Subcutaneous adipose tissue (tissue), 4 donors: ENCODE results near the gene BRD9. TPM values are rescaled to one million over a fixed set of nuclear protein-coding genes. Genes with fewer than 3 reads are reported as not detected.

Experiments
- total RNA-seq, 4 donors: library from RNA; depleted of rRNA; stranded (reverse); fragments of >200 nt; gene quantifications; one replicate each; pipeline ENCODE4 v1.1.0, GENCODE V29; 2016
- TF ChIP-seq, protein P1 (sequence below): fragments of 450-650 bp; IDR thresholded peaks from one replicate; pipeline ENCODE4 v1.5.1; 2016; ENCODE audit warnings: low read depth, mild to moderate bottlenecking, control low read depth, antibody characterized with exemption, moderate library complexity

The BRD9 gene
- total RNA-seq, 4 donors from 2014 or later, result 22.6 to 34.5 (median 29.8) TPM

- TF ChIP-seq, protein P1, sequence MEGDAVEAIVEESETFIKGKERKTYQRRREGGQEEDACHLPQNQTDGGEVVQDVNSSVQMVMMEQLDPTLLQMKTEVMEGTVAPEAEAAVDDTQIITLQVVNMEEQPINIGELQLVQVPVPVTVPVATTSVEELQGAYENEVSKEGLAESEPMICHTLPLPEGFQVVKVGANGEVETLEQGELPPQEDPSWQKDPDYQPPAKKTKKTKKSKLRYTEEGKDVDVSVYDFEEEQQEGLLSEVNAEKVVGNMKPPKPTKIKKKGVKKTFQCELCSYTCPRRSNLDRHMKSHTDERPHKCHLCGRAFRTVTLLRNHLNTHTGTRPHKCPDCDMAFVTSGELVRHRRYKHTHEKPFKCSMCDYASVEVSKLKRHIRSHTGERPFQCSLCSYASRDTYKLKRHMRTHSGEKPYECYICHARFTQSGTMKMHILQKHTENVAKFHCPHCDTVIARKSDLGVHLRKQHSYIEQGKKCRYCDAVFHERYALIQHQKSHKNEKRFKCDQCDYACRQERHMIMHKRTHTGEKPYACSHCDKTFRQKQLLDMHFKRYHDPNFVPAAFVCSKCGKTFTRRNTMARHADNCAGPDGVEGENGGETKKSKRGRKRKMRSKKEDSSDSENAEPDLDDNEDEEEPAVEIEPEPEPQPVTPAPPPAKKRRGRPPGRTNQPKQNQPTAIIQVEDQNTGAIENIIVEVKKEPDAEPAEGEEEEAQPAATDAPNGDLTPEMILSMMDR, result no peak
Observed at GRCh38 chr5:873328-873727, 19.3 kb downstream of the BRD9 start.

- TF ChIP-seq, protein P1, result no peak
Observed at GRCh38 chr5:872301-872700, 20.3 kb downstream of the BRD9 start.

DNA sequence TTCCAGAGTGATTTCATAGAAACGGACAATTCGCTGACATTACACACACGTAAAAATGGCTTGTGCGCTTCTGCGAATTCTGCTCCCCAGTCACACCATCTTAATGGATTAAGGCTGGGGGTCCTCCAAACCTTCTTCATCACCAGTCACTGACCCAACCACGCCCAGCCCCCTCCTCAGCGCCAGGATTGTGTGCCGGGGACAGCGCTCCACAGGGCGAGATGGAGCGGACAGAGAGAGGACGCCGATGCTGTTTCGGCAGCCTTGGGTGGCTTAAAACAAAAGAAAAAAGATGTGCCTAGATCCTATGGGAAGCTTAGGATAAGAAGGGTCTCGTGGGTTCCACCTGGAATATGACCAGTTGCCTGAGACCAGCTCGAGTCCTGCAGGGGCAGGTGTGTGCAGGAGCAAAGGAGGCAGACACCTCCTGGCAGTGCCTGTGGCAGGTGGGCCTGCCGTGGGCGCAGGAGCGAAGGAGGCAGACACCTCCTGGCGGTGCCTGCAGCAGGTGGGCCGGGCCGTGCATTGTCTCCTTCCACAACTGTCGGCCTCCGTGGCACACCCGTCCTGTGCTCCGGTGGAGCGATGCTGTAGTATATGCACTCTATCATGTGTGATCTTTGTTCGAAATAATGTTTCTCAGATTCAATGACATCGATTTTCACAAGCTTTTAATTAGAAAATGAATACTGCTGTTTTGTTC lies 20.9 kb downstream of the BRD9 start:
- TF ChIP-seq, protein P1, result no peak

- TF ChIP-seq, protein P1, result no peak
Observed at GRCh38 chr5:870956-871355, 21.6 kb downstream of the BRD9 start.

DNA sequence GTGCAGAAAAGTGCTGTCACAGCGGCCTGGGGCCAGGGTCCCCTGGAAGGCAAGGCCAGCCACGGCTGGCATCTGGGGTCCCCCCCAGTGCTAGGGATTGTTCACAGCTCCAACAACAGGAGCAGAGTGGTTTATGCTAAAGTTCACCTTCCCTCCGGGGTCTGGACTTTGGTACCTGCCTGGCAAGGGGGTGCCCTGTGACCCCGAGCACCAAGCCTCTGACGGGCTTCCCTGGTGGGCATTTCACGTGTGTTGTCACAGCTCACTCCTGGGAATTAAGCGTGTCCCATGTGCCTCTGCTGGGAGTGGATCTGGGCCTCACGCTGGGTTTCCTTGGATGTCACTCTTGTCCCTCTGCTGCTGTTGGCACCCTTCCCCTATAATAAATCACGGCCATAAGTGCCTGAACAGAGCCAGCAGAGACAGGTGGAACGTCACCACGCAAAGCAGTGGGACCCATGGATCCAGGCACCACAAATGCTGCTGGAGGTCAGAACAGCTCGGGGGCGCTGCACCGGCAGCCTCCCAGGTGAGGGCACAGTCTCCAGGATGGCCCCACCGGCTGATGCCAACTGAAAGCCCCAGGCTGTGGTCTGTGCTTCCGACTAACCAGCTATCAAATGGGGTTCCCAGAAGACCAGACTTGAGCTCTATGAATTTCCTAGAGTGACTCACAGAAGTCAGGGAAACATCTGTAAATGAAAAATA lies 24.0 kb downstream of the BRD9 start:
- TF ChIP-seq, protein P1, result no peak

- TF ChIP-seq, protein P1, result no peak
Observed at GRCh38 chr5:867300-867870, 25.2 kb downstream of the BRD9 start.

DNA sequence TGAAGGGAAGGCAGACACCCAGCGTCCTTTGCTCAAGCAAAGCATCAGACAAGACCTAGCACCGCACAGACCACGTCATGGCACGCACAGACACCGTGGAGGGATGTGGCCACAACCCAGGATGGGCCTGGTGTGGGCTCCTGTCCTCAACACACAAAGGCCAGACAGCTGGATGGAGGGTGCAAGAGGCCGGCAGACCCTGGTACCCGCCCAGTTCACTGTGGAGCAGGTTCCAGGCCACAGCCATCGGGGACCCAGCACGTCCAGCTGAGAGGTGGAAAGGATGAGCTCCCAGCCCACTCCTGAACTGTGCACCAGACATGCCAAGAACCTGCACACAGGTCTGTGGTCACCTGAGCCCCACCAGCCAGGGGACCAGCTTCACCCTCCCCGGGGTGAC lies 26.8 kb downstream of the BRD9 start:
- TF ChIP-seq, protein P1, result no peak
